A549 (cell line): ENCODE data around the gene MCRIP1. TPM values are rescaled to one million over a fixed set of nuclear protein-coding genes. Genes with fewer than 3 reads are reported as not detected.

Source experiments
- BHLHE40 ChIP-seq: IDR thresholded peaks from 2 replicates; pipeline ENCODE4 v1.6.1; 2012; ENCODE audit warnings: low read depth, low read length, inconsistent platforms
- CBX8 ChIP-seq: fragments of 200-600 bp; sonication (generic); IDR thresholded peaks from 2 replicates; pipeline ENCODE4 v1.6.1; 2016
- ESRRA ChIP-seq: fragments of 150-350 bp; IDR thresholded peaks from 2 replicates; pipeline ENCODE4 v1.6.1; 2014; ENCODE audit warnings: mild to moderate bottlenecking, low read length, borderline replicate concordance
- FOSB ChIP-seq: fragments of 250-450 bp; sonication (Bioruptor Pico); IDR thresholded peaks from 2 replicates; pipeline ENCODE4 v1.5.0; 2020; ENCODE audit warnings: mild to moderate bottlenecking, moderate library complexity
- FOSL2 ChIP-seq, 2 experiments: fragments of 450-650 bp in 1 of 2; fragments of >200 bp in 1 of 2; sonication (Bioruptor Twin) in 1 of 2; formaldehyde crosslinking; IDR thresholded peaks; 2 replicates each; pipeline versions ENCODE4 v1.5.0 to v1.6.1; 2016 to 2020; ENCODE audit warnings: mild to moderate bottlenecking in 1 of 2, moderate library complexity in 1 of 2
- FOXS1 ChIP-seq: fragments of 250-450 bp; sonication (Bioruptor Pico); IDR thresholded peaks from 2 replicates; pipeline ENCODE4 v1.5.0; 2020; ENCODE audit warnings: mild to moderate bottlenecking, moderate library complexity
- GATA3 ChIP-seq: IDR thresholded peaks from 2 replicates; pipeline ENCODE4 v1.6.1; 2012; ENCODE audit warnings: borderline replicate concordance
- HEYL ChIP-seq: fragments of 250-450 bp; sonication (Bioruptor Pico); IDR thresholded peaks from 2 replicates; pipeline ENCODE4 v1.8.0; 2021; ENCODE audit warnings: mild to moderate bottlenecking, moderate library complexity
- HOXB13 ChIP-seq: fragments of 250-450 bp; sonication (Bioruptor Pico); IDR thresholded peaks from 2 replicates; pipeline ENCODE4 v1.5.0; 2020; ENCODE audit warnings: low read depth, mild to moderate bottlenecking, moderate library complexity
- JUN ChIP-seq, 2 experiments: fragments of >200 bp; sonication (Bioruptor Twin); formaldehyde crosslinking; IDR thresholded peaks; 2 replicates in 1 of 2; 3 replicates in 1 of 2; pipeline ENCODE4 v1.6.1; 2016 to 2017
- KDM1A ChIP-seq: fragments of 200-600 bp; sonication (generic); IDR thresholded peaks from 2 replicates; pipeline ENCODE4 v1.6.1; 2016; ENCODE audit warnings: low read depth, mild to moderate bottlenecking
- MAFK ChIP-seq: fragments of 450-650 bp; IDR thresholded peaks from 2 replicates; pipeline ENCODE4 v1.6.1; 2014; ENCODE audit not compliant: partially characterized antibody
- MAZ ChIP-seq: fragments of 150-350 bp; IDR thresholded peaks from 2 replicates; pipeline ENCODE4 v1.6.1; 2014; ENCODE audit warnings: antibody characterized with exemption, low read depth, low read length, borderline replicate concordance
- MYC ChIP-seq: IDR thresholded peaks from 2 replicates; pipeline ENCODE4 v1.6.1; 2012; ENCODE audit warnings: mild to moderate bottlenecking, inconsistent platforms, low read length, improper control_type of control experiment, borderline replicate concordance
- NPAS2 ChIP-seq: fragments of 250-450 bp; sonication (Bioruptor Pico); IDR thresholded peaks from 2 replicates; pipeline ENCODE4 v1.8.0; 2022; ENCODE audit warnings: mild to moderate bottlenecking, moderate library complexity, borderline replicate concordance
- POLR2A ChIP-seq: IDR thresholded peaks from 2 replicates; pipeline ENCODE4 v1.6.1; 2012; ENCODE audit warnings: mild to moderate bottlenecking, low read length
- RAD21 ChIP-seq, 2 experiments: fragments of >200 bp in 1 of 2; sonication (Bioruptor Twin) in 1 of 2; formaldehyde crosslinking in 1 of 2; IDR thresholded peaks in 1 of 2; conservative IDR thresholded peaks in 1 of 2; 2 replicates in 1 of 2; 3 replicates in 1 of 2; pipeline ENCODE4 v1.6.1; 2012 to 2018; ENCODE audit warnings: inconsistent platforms in 1 of 2
- RFX5 ChIP-seq: fragments of 450-650 bp; IDR thresholded peaks from 2 replicates; pipeline ENCODE4 v1.7.1; 2014; ENCODE audit warnings: antibody characterized with exemption, mild to moderate bottlenecking, moderate library complexity
- ZFP36 ChIP-seq: fragments of 450-650 bp; IDR thresholded peaks from 2 replicates; pipeline ENCODE4 v1.6.1; 2014; ENCODE audit warnings: borderline replicate concordance; ENCODE audit not compliant: partially characterized antibody
- polyA plus RNA-seq, 4 experiments: library from polyadenylated mRNA; depleted of rRNA in 3 of 4; stranded (reverse); fragments of >200 nt; fragmentation: RNase III in 1 of 4; extraction: RNeasy Plus Mini Kit Qiagen cat#74134 plus additional on column Dnase treatment in 1 of 4; gene quantifications; 2 replicates in 3 of 4; 3 replicates in 1 of 4; pipeline ENCODE4 v1.2.3, GENCODE V29; 2011 to 2017
- TF ChIP-seq, protein P1 (sequence below): fragments of 250-450 bp; sonication (Bioruptor Pico); IDR thresholded peaks from 2 replicates; pipeline ENCODE4 v1.5.0; 2020; ENCODE audit warnings: low read depth, mild to moderate bottlenecking, moderate library complexity
- TF ChIP-seq, protein P2 (sequence below): fragments of 450-650 bp; IDR thresholded peaks from 2 replicates; pipeline ENCODE4 v1.6.1; 2014; ENCODE audit warnings: antibody characterized with exemption
- TF ChIP-seq, protein P3 (sequence below): fragments of >200 bp; sonication (Bioruptor Twin); formaldehyde crosslinking; IDR thresholded peaks from 2 replicates; pipeline ENCODE4 v1.6.1; 2016
- TF ChIP-seq, protein P4 (sequence below): IDR thresholded peaks from 2 replicates; pipeline ENCODE4 v1.6.1; 2012
- TF ChIP-seq, protein P5 (sequence below): fragments of >200 bp; sonication (Bioruptor Twin); formaldehyde crosslinking; IDR thresholded peaks from 3 replicates; pipeline ENCODE4 v1.6.1; 2016
- TF ChIP-seq, protein P6 (sequence below): fragments of 150-350 bp; IDR thresholded peaks from 2 replicates; pipeline ENCODE4 v1.6.1; 2014; ENCODE audit warnings: low read depth, mild to moderate bottlenecking, low read length
- TF ChIP-seq, protein P7 (sequence below): IDR thresholded peaks from 2 replicates; pipeline ENCODE4 v1.6.1; 2012; ENCODE audit warnings: low read depth, borderline replicate concordance

Gene MCRIP1
- polyA plus RNA-seq, 2 of the 4 experiments (the other 2 are of a cell fraction), result 32.0 to 51.0 TPM

DNA sequence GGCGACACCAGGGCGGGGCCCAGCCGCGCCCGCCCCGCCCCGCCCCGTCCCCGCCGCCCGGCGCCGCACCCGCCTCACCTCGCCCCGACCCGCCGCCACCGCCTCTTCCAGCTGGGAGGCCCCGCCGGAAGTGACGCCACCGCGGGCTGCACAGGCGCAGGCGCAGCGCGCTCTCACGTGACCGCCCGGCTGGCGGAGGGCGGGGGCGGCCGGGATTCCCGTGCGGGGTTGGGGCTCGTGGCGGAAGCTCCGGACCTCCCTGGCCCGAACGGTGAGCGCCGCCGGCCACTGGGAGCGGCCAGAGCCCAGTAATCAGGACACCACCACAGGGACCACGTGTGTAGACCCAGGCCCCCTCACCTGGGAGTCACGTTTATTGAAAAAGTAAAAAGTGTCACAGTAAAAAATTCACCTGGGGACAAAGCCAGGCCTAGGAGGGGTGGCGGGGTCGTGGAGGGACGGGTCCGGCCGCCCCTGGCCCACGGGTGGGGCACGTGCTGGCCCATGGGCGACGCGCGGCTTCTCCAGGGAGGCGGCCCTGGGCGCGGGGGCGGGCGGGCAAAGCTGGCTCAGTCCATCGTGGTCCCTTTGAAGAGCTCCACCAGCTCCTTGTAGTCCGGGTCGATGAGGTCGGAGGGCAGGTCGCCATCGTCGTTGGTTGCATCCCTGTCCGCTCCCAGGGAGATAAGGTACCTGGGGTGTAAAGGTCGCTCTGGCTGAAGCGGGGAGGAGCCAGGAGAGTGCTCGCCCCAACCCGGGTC, at the start of gene MCRIP1 (continued):
- TF ChIP-seq, protein P1, sequence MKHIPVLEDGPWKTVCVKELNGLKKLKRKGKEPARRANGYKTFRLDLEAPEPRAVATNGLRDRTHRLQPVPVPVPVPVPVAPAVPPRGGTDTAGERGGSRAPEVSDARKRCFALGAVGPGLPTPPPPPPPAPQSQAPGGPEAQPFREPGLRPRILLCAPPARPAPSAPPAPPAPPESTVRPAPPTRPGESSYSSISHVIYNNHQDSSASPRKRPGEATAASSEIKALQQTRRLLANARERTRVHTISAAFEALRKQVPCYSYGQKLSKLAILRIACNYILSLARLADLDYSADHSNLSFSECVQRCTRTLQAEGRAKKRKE (CRISPR knock-in tag), result peak; percentile 93
- TF ChIP-seq JUN (IDR thresholded peaks at IDR 0.05) (peak; percentile 83 to 92; a peak in 4 of 5 replicates), HOXB13 (CRISPR knock-in tag) (peak; percentile 90), KDM1A (no peak), ZFP36 (no peak), MAZ (peak; percentile 93; the same call in 1 of the 2 replicates), POLR2A (peak; percentile 88), FOSB (CRISPR knock-in tag) (peak; percentile 91), ESRRA (no peak), HEYL (CRISPR knock-in tag) (peak; percentile 81; the same call in 1 of the 2 replicates), MYC (peak; percentile 46; the same call in 1 of the 2 replicates), FOXS1 (CRISPR knock-in tag) (peak; percentile 80; the same call in 1 of the 2 replicates), BHLHE40 (peak; percentile 97), RAD21 (conservative IDR thresholded peaks at IDR 0.05 in 1 of 2, IDR thresholded peaks at IDR 0.05 in 1 of 2) (no peak), MAFK (no peak), RFX5 (no peak), GATA3 (no peak), NPAS2 (CRISPR knock-in tag) (peak; percentile 29; the same call in 1 of the 2 replicates), FOSL2 (IDR thresholded peaks at IDR 0.05) (no peak), FOSL2 (CRISPR knock-in tag; IDR thresholded peaks at IDR 0.05) (no peak; the same call in 1 of the 2 replicates), CBX8 (no peak)
- TF ChIP-seq, protein P2, sequence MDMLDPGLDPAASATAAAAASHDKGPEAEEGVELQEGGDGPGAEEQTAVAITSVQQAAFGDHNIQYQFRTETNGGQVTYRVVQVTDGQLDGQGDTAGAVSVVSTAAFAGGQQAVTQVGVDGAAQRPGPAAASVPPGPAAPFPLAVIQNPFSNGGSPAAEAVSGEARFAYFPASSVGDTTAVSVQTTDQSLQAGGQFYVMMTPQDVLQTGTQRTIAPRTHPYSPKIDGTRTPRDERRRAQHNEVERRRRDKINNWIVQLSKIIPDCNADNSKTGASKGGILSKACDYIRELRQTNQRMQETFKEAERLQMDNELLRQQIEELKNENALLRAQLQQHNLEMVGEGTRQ, result peak; percentile 87
- TF ChIP-seq, protein P3, sequence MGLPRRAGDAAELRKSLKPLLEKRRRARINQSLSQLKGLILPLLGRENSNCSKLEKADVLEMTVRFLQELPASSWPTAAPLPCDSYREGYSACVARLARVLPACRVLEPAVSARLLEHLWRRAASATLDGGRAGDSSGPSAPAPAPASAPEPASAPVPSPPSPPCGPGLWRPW, result no peak
- TF ChIP-seq, protein P4, sequence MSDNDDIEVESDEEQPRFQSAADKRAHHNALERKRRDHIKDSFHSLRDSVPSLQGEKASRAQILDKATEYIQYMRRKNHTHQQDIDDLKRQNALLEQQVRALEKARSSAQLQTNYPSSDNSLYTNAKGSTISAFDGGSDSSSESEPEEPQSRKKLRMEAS, result peak; percentile 96
- TF ChIP-seq, protein P5, sequence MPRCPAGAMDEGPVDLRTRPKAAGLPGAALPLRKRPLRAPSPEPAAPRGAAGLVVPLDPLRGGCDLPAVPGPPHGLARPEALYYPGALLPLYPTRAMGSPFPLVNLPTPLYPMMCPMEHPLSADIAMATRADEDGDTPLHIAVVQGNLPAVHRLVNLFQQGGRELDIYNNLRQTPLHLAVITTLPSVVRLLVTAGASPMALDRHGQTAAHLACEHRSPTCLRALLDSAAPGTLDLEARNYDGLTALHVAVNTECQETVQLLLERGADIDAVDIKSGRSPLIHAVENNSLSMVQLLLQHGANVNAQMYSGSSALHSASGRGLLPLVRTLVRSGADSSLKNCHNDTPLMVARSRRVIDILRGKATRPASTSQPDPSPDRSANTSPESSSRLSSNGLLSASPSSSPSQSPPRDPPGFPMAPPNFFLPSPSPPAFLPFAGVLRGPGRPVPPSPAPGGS, result peak; percentile 83
- TF ChIP-seq, protein P6, sequence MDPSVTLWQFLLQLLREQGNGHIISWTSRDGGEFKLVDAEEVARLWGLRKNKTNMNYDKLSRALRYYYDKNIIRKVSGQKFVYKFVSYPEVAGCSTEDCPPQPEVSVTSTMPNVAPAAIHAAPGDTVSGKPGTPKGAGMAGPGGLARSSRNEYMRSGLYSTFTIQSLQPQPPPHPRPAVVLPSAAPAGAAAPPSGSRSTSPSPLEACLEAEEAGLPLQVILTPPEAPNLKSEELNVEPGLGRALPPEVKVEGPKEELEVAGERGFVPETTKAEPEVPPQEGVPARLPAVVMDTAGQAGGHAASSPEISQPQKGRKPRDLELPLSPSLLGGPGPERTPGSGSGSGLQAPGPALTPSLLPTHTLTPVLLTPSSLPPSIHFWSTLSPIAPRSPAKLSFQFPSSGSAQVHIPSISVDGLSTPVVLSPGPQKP, result peak; percentile 72; the same call in 1 of the 2 replicates
- TF ChIP-seq, protein P7, sequence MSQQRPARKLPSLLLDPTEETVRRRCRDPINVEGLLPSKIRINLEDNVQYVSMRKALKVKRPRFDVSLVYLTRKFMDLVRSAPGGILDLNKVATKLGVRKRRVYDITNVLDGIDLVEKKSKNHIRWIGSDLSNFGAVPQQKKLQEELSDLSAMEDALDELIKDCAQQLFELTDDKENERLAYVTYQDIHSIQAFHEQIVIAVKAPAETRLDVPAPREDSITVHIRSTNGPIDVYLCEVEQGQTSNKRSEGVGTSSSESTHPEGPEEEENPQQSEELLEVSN, result peak; percentile 92
